ENCODE data around the gene RERE.
"Not testable (repeated sequence)": the region's sequence is repeated elsewhere in the genome, so short reads cannot be mapped to it uniquely, and the experiment has no call there.

RERE gene

GRCh38 chr1:8629241-8630091 is 188.0 kb downstream of the RERE start:
- peak overlapping the region; percentile 39; the same call in 1 of the 2 replicates for H3K4me3 ChIP-seq (ENCODE audit: low read length)
- TF ChIP-seq ZNF274 (IDR thresholded peaks at IDR 0.05; ENCODE audit: low read depth, low read length), result no peak

GRCh38 chr1:8628606-8629005 is 188.8 kb downstream of the RERE start:
- H3K4me3 ChIP-seq (ENCODE audit: low read length), result no peak overlapping the region

GRCh38 chr1:8627728-8628127 is 189.7 kb downstream of the RERE start:
- no peak overlapping the region for H3K4me3 ChIP-seq (ENCODE audit: low read length)
- TF ChIP-seq ZNF274 (IDR thresholded peaks at IDR 0.05; ENCODE audit: low read depth, low read length), result no peak

More at GRCh38 chr1:8628606-8629005, 188.8 kb downstream of the RERE start:
- TF ChIP-seq ZNF274 (IDR thresholded peaks at IDR 0.05; ENCODE audit: low read depth, low read length), result no peak

- no peak for TF ChIP-seq ZNF274 (IDR thresholded peaks at IDR 0.05; ENCODE audit: low read depth, low read length)
- no peak overlapping the region for H3K4me3 ChIP-seq (ENCODE audit: low read length)
These were observed 191.2 kb downstream of the RERE start for GRCh38 chr1:8625981-8626898.

GRCh38 chr1:8625491-8625890 is 191.9 kb downstream of the RERE start:
- TF ChIP-seq ZNF274 (IDR thresholded peaks at IDR 0.05; ENCODE audit: low read depth, low read length), result no peak
- no peak overlapping the region for H3K4me3 ChIP-seq (ENCODE audit: low read length)

- not testable (repeated sequence) for H3K4me3 ChIP-seq (ENCODE audit: low read length)
These were observed 193.7 kb downstream of the RERE start for GRCh38 chr1:8623651-8624192.

GRCh38 chr1:8621785-8622348 is 195.6 kb downstream of the RERE start:
- not testable (repeated sequence) for H3K4me3 ChIP-seq (ENCODE audit: low read length)

- H3K4me3 ChIP-seq (ENCODE audit: low read length), result not testable (repeated sequence)
These were observed 196.3 kb downstream of the RERE start for GRCh38 chr1:8621034-8621582.

GRCh38 chr1:8619917-8620502 is 197.4 kb downstream of the RERE start:
- H3K4me3 ChIP-seq (ENCODE audit: low read length), result not testable (repeated sequence)

GRCh38 chr1:8619419-8619818 is 198.0 kb downstream of the RERE start:
- not testable (repeated sequence) for H3K4me3 ChIP-seq (ENCODE audit: low read length)

- not testable (repeated sequence) for H3K4me3 ChIP-seq (ENCODE audit: low read length)
These were observed 200.6 kb downstream of the RERE start for GRCh38 chr1:8616791-8617190.

GRCh38 chr1:8611634-8612515 is 205.6 kb downstream of the RERE start:
- H3K4me3 ChIP-seq (ENCODE audit: low read length), result not testable (repeated sequence)

GRCh38 chr1:8607906-8608305 is 209.5 kb downstream of the RERE start:
- TF ChIP-seq ZNF274 (IDR thresholded peaks at IDR 0.05; ENCODE audit: low read depth, low read length), result no peak
- H3K4me3 ChIP-seq (ENCODE audit: low read length), result no peak overlapping the region

All from GM08714 (cell line).